Osteoblast (primary cell): Measurements from ENCODE around the gene ELOVL7. TPM values are rescaled to one million over a fixed set of nuclear protein-coding genes. Genes with fewer than 3 reads are reported as not detected.

Source experiments
- DNase-seq: peaks from one replicate; pipeline ENCODE4 v3.0.0; 2011; ENCODE audit warnings: low spot score, mixed read lengths; ENCODE audit not compliant: insufficient read length; ENCODE audit errors: missing footprints
- H2AFZ ChIP-seq: 2 replicates; pipeline ENCODE4 v1.6.0; 2011; ENCODE audit warnings: mild to moderate bottlenecking, low read length
- H3K27ac ChIP-seq: 2 replicates; pipeline ENCODE4 v1.5.1; 2011; ENCODE audit warnings: mild to moderate bottlenecking, low read depth, low read length, moderate library complexity
- H3K27me3 ChIP-seq: 2 replicates; pipeline ENCODE4 v1.6.0; 2012; ENCODE audit warnings: mild to moderate bottlenecking, control low read depth, inconsistent platforms, low read length, moderate library complexity; ENCODE audit not compliant: insufficient read depth
- H3K36me3 ChIP-seq: 2 replicates; pipeline ENCODE4 v1.5.1; 2011; ENCODE audit warnings: mild to moderate bottlenecking, low read length, control low read depth, moderate library complexity; ENCODE audit not compliant: insufficient read depth
- H3K4me1 ChIP-seq: 2 replicates; pipeline ENCODE4 v1.5.1; 2011; ENCODE audit warnings: mild to moderate bottlenecking, low read length, control low read depth, moderate library complexity; ENCODE audit not compliant: insufficient read depth
- H3K4me2 ChIP-seq: 2 replicates; pipeline ENCODE4 v1.6.0; 2011; ENCODE audit warnings: mild to moderate bottlenecking, low read length; ENCODE audit not compliant: insufficient read depth
- H3K4me3 ChIP-seq: fragments of 200-600 bp; sonication (generic); 3 replicates; pipeline ENCODE4 v1.5.1; 2012; ENCODE audit warnings: mild to moderate bottlenecking, low read length, inconsistent platforms; ENCODE audit not compliant: insufficient read depth
- H3K79me2 ChIP-seq: 2 replicates; pipeline ENCODE4 v1.6.0; 2012; ENCODE audit warnings: mild to moderate bottlenecking, low read length, control low read depth, inconsistent platforms; ENCODE audit not compliant: insufficient read depth
- H3K9me3 ChIP-seq: 2 replicates; pipeline ENCODE4 v1.5.1; 2011; ENCODE audit warnings: low read depth, low read length, control low read depth
- H4K20me1 ChIP-seq: 2 replicates; pipeline ENCODE4 v1.6.0; 2012; ENCODE audit warnings: mild to moderate bottlenecking, low read length, control low read depth; ENCODE audit not compliant: insufficient read depth
- total RNA-seq: library from RNA; depleted of rRNA; stranded (reverse); fragments of >200 nt; gene quantifications from 2 replicates; pipeline ENCODE4 v1.2.3, GENCODE V29; 2012
- TF ChIP-seq, protein P1 (sequence below): IDR thresholded peaks from 2 replicates; pipeline ENCODE4 v1.5.1; 2011; ENCODE audit warnings: mild to moderate bottlenecking, low read depth, low read length, moderate library complexity; ENCODE audit errors: extremely low read depth

The ELOVL7 gene
- total RNA-seq, 1 donor: under 0.01 TPM

DNA sequence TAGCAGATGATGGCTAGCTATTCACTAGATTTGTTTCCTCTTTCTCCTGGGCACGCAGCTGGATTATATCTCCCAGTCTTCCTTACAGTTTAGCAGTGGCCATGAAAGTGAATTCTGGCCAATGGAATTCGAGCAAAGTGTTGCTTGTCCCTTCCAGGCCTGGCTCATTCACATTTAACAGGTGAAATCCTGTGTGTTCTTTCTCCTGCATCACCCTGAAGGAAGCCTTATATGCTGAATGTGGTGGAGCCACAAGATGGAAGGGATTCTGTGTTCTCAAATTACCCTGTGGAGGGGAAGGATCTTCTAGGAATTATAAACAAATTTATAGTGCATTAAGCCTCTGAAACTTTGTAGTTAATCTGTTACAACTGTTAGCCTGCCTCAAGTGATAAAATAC is 8.2 kb upstream of the ELOVL7 start:
- Histone ChIP-seq H3K4me3 (no peak overlapping the region), H4K20me1 (no peaks in the 10 kb centered on the region), H3K9me3 (no peaks in the 10 kb centered on the region), H3K79me2 (no peaks in the 10 kb centered on the region), H2AFZ (no peak overlapping the region), H3K27ac (no peak overlapping the region), H3K4me2 (no peak overlapping the region), H3K4me1 (no peaks in the 10 kb centered on the region), H3K36me3 (no peaks in the 10 kb centered on the region), H3K27me3 (no peaks in the 10 kb centered on the region)
- DNase-seq: no peak
- TF ChIP-seq, protein P1, sequence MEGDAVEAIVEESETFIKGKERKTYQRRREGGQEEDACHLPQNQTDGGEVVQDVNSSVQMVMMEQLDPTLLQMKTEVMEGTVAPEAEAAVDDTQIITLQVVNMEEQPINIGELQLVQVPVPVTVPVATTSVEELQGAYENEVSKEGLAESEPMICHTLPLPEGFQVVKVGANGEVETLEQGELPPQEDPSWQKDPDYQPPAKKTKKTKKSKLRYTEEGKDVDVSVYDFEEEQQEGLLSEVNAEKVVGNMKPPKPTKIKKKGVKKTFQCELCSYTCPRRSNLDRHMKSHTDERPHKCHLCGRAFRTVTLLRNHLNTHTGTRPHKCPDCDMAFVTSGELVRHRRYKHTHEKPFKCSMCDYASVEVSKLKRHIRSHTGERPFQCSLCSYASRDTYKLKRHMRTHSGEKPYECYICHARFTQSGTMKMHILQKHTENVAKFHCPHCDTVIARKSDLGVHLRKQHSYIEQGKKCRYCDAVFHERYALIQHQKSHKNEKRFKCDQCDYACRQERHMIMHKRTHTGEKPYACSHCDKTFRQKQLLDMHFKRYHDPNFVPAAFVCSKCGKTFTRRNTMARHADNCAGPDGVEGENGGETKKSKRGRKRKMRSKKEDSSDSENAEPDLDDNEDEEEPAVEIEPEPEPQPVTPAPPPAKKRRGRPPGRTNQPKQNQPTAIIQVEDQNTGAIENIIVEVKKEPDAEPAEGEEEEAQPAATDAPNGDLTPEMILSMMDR: no peak

- no peak overlapping the region for H2AFZ ChIP-seq
- H3K27ac ChIP-seq: no peak overlapping the region
- no peaks in the 10 kb centered on the region for H3K36me3 ChIP-seq
- no peak overlapping the region for H3K4me3 ChIP-seq
- H3K4me2 ChIP-seq: no peak overlapping the region
- peaks cover 4% of the 10 kb centered on the region for H3K27me3 ChIP-seq
- H3K9me3 ChIP-seq: no peaks in the 10 kb centered on the region
- TF ChIP-seq, protein P1: no peak
- no peak for DNase-seq
- H3K79me2 ChIP-seq: no peaks in the 10 kb centered on the region
- H3K4me1 ChIP-seq: no peaks in the 10 kb centered on the region
- H4K20me1 ChIP-seq: no peaks in the 10 kb centered on the region
Observed at GRCh38 chr5:60851626-60852025, 7.6 kb upstream of the ELOVL7 start.

GRCh38 chr5:60846298-60846697 is 2.2 kb upstream of the ELOVL7 start:
- no peaks in the 10 kb centered on the region for H3K79me2 ChIP-seq
- H3K36me3 ChIP-seq: no peaks in the 10 kb centered on the region
- H3K27me3 ChIP-seq: peaks cover 50% of the 10 kb centered on the region
- no peaks in the 10 kb centered on the region for H4K20me1 ChIP-seq
- peaks cover 8% of the 10 kb centered on the region for H3K4me1 ChIP-seq
- H2AFZ ChIP-seq: no peak overlapping the region
- no peak overlapping the region for H3K27ac ChIP-seq
- no peak for DNase-seq
- no peak overlapping the region for H3K4me3 ChIP-seq
- no peak overlapping the region for H3K4me2 ChIP-seq
- TF ChIP-seq, protein P1: no peak
- H3K9me3 ChIP-seq: no peaks in the 10 kb centered on the region

DNA sequence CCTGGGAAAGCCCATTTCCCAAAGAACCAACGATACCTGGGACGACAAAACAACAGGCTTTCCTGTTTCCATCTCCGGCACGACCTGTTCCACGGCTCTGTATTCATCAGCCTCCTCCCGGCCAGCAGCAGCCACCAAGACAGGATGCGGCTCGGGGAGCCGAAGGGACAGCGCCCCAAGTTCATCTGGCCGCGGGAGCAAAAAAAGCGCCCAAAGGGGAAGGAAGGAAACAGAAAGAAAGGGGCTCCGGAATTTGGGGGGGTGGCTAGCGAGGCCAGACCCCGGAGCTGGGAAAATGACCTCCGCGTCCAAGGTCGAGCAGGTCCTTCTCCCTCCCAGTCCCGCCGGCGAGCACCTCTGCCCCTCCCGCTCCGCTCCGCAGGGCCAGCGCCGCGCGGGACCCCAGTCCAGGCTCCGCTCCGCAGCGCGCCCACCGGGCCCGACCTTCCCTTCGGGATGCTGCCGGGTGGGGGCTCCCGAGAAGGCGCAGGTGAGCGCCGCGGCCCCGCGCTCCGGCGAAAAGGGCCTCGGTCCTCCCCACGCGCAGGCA is 608 bp downstream of the ELOVL7 start:
- no peaks in the 10 kb centered on the region for H3K36me3 ChIP-seq
- no peak overlapping the region for H3K27ac ChIP-seq
- H3K4me1 ChIP-seq: peaks cover 8% of the 10 kb centered on the region
- H3K4me2 ChIP-seq: peak overlapping the region; percentile 84
- peak overlapping the region; percentile 51 for H2AFZ ChIP-seq
- peak overlapping the region; percentile 70 for H3K4me3 ChIP-seq
- no peaks in the 10 kb centered on the region for H4K20me1 ChIP-seq
- peaks cover 59% of the 10 kb centered on the region for H3K27me3 ChIP-seq
- DNase-seq: peak; percentile 74
- no peaks in the 10 kb centered on the region for H3K9me3 ChIP-seq
- no peaks in the 10 kb centered on the region for H3K79me2 ChIP-seq
- TF ChIP-seq, protein P1: no peak
